ENCODE measurements around the gene EIF2S2.

- TF ChIP-seq, protein P1, sequence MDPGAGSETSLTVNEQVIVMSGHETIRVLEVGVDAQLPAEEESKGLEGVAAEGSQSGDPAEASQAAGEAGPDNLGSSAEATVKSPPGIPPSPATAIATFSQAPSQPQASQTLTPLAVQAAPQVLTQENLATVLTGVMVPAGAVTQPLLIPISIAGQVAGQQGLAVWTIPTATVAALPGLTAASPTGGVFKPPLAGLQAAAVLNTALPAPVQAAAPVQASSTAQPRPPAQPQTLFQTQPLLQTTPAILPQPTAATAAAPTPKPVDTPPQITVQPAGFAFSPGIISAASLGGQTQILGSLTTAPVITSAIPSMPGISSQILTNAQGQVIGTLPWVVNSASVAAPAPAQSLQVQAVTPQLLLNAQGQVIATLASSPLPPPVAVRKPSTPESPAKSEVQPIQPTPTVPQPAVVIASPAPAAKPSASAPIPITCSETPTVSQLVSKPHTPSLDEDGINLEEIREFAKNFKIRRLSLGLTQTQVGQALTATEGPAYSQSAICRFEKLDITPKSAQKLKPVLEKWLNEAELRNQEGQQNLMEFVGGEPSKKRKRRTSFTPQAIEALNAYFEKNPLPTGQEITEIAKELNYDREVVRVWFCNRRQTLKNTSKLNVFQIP (CRISPR knock-in tag; IDR thresholded peaks at IDR 0.05; ENCODE audit: borderline replicate concordance, low read depth): no peak
- TF ChIP-seq ZFP3 (CRISPR knock-in tag; IDR thresholded peaks at IDR 0.05) (no peak), ESRRG (CRISPR knock-in tag; IDR thresholded peaks at IDR 0.05) (no peak), ZC3H10 (CRISPR knock-in tag; IDR thresholded peaks at IDR 0.05) (no peak), PATZ1 (CRISPR knock-in tag; IDR thresholded peaks at IDR 0.05; ENCODE audit: borderline replicate concordance) (no peak), BACH2 (CRISPR knock-in tag; IDR thresholded peaks at IDR 0.05; ENCODE audit: borderline replicate concordance) (no peak), TOX (CRISPR knock-in tag; IDR thresholded peaks at IDR 0.05; ENCODE audit: borderline replicate concordance) (no peak), ZFP30 (CRISPR knock-in tag; IDR thresholded peaks at IDR 0.05) (no peak)
Measured at GRCh38 chr20:34102342-34102741, 9.7 kb downstream of the EIF2S2 start.

All from SK-N-SH treated with all-trans-retinoic acid at 6 μM for 48 hours (cell line).